ENCODE measurements around the gene DNAJC17.

DNAJC17 gene

DNA sequence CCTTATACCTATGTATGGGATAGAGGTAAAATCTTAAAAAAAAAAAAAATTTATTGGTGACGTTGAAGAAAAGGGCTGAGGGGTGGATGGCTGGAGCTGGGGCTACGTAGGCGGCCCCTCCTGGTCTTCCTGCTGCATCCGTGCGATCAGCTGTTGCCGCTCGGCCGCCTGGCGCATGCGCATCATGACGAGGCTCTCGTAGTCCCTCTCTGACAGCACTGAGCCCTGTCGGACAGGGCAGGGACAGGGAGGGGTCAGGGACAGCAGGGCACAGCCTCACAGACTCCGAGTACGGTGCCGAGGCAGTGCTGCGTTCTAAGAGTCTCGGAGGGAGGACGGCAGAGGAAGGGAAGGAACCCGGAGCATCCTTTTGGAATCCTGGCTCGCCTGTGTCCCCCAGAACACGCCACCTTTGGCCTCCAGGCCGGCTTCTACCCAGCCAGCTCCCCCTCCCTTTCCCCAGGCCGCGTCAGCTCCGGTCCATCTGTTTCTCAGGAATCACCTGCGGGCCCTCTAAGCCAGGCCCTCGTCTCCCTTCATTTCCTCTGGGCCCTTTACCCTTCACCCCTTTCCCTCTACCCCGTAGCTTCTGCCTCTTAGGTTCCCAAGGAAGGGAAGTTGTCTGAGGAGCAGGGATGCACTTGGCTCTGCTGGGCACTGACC, 39.3 kb downstream of the DNAJC17 start:
- Histone ChIP-seq H3K27me3 (ENCODE audit: insufficient read depth, low read depth, severe bottlenecking) (no peaks in the 10 kb centered on the region), H3K36me3 (peaks cover 15% of the 10 kb centered on the region), H3K27ac (peak overlapping the region; percentile 86), H3K4me3 (ENCODE audit: low read depth, low read length) (no peak overlapping the region), H3K9me3 (ENCODE audit: severe bottlenecking) (no peaks in the 10 kb centered on the region)
- DNase-seq, result peak; percentile 66
- TF ChIP-seq, protein P1, sequence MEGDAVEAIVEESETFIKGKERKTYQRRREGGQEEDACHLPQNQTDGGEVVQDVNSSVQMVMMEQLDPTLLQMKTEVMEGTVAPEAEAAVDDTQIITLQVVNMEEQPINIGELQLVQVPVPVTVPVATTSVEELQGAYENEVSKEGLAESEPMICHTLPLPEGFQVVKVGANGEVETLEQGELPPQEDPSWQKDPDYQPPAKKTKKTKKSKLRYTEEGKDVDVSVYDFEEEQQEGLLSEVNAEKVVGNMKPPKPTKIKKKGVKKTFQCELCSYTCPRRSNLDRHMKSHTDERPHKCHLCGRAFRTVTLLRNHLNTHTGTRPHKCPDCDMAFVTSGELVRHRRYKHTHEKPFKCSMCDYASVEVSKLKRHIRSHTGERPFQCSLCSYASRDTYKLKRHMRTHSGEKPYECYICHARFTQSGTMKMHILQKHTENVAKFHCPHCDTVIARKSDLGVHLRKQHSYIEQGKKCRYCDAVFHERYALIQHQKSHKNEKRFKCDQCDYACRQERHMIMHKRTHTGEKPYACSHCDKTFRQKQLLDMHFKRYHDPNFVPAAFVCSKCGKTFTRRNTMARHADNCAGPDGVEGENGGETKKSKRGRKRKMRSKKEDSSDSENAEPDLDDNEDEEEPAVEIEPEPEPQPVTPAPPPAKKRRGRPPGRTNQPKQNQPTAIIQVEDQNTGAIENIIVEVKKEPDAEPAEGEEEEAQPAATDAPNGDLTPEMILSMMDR (IDR thresholded peaks at IDR 0.05; ENCODE audit: low read depth, low read length), result no peak

DNA sequence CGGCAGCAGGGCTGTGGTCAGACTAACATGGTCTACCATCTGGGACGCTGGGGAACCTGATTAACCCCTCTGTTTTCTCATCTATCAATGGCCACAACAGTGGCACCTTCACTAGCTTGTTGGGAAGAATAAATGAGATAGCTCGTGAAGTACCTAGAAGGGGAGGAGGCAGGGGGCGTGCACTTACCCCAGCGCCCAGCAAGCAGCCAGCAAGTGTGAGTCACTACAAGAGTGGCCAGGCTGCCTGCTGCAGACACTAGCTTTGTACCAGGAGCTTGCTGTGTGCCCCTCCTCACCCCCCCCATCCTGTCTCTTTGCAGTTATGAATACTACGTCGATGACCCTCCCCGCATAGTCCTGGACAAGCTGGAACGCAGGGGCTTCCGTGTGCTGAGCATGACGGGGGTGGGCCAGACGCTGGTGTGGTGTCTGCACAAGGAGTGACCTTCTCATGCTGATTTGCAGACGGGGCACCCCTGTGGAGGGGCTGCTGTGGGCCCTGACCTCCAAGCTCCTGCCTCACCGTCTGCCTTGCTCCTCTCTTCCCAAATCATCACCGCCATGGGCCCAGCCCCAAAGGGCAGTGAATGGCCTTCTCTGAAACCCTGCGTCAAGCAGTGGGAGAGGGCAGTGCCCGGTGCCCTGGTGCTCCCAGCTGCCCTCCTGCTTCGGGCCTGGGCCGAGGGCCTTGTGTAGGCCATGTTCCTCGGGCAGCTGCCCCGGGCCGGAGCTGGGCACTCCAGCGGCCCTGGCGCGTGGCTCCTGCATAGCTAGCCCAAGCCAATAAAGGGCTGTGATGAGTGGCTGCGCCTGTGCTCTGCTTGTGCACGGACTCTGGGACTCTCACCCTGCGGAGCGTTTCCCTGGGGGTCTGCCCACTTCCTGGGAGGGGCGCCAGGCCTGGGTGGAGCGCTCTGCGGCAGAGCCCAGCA, 40.1 kb downstream of the DNAJC17 start:
- H3K9me3 ChIP-seq (ENCODE audit: severe bottlenecking), result no peaks in the 10 kb centered on the region
- peaks cover 15% of the 10 kb centered on the region for H3K36me3 ChIP-seq
- H3K27me3 ChIP-seq (ENCODE audit: insufficient read depth, low read depth, severe bottlenecking), result no peaks in the 10 kb centered on the region
- TF ChIP-seq, protein P1 (IDR thresholded peaks at IDR 0.05; ENCODE audit: low read depth, low read length), result no peak
- H3K4me3 ChIP-seq (ENCODE audit: low read depth, low read length), result no peak overlapping the region
- peak overlapping the region; percentile 86 for H3K27ac ChIP-seq
- no peak for DNase-seq

DNA sequence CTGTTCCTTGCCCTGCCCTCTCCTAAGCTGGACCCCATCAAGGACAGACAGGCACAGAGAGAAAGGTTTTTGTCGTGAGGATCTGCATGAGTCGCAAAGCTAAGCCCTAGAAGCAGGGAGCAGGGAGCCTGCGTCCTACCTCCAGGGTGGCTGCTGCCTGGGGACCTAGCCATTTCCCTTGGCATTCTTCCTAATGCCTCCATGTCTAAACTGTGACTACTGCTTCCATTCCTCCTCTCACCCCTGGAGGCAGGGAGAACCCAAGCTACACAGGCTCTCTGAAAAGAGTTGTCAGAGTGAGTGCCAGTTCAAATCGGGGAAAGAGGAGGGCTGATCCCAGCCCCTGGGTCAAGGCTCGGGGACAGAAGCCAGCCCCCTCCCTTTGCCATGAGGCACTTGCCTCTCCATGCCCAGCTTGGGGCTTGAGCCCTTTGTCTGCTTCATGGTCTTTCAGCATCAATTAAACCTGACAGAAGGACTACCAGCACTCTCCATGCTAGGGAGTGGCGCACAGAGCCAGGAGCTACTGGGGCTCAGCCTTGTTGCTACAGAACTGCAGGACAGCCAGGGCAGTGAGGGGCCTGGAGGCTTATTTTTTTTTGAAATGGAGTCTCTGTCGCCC, 41.0 kb downstream of the DNAJC17 start:
- TF ChIP-seq, protein P1 (IDR thresholded peaks at IDR 0.05; ENCODE audit: low read depth, low read length), result no peak
- H3K27me3 ChIP-seq (ENCODE audit: insufficient read depth, low read depth, severe bottlenecking), result no peaks in the 10 kb centered on the region
- H3K9me3 ChIP-seq (ENCODE audit: severe bottlenecking), result no peaks in the 10 kb centered on the region
- H3K36me3 ChIP-seq, result peaks cover 15% of the 10 kb centered on the region
- H3K27ac ChIP-seq, result peak overlapping the region; percentile 41
- no peak overlapping the region for H3K4me3 ChIP-seq (ENCODE audit: low read depth, low read length)
- no peak for DNase-seq

DNA sequence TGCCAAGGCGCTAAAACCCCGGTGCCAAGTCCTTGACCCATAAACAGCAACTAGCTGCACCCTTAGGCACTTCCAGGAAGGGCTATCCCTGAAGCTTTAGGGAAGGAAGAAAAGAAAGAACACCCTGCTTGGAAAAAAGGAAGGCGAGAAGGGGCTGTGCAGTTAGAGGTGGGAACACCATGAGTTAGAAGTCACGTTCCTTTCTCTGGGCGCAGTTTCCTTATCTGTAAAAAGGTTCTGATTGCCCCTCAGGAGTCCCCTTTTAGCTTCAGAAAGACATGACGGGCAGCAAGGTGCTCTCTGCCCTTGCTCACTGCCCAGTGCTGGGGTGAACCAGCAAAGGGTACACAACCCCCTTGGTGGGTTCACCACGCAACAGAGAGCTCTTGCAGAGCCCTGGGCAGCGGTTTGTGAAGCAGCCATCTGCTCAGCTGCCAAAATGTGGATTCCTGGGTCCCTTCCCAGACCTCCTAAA, 42.6 kb downstream of the DNAJC17 start:
- TF ChIP-seq, protein P1 (IDR thresholded peaks at IDR 0.05; ENCODE audit: low read depth, low read length), result no peak
- Histone ChIP-seq H3K4me3 (ENCODE audit: low read depth, low read length) (peak overlapping the region; percentile 68), H3K27ac (peak overlapping the region; percentile 87)

DNA sequence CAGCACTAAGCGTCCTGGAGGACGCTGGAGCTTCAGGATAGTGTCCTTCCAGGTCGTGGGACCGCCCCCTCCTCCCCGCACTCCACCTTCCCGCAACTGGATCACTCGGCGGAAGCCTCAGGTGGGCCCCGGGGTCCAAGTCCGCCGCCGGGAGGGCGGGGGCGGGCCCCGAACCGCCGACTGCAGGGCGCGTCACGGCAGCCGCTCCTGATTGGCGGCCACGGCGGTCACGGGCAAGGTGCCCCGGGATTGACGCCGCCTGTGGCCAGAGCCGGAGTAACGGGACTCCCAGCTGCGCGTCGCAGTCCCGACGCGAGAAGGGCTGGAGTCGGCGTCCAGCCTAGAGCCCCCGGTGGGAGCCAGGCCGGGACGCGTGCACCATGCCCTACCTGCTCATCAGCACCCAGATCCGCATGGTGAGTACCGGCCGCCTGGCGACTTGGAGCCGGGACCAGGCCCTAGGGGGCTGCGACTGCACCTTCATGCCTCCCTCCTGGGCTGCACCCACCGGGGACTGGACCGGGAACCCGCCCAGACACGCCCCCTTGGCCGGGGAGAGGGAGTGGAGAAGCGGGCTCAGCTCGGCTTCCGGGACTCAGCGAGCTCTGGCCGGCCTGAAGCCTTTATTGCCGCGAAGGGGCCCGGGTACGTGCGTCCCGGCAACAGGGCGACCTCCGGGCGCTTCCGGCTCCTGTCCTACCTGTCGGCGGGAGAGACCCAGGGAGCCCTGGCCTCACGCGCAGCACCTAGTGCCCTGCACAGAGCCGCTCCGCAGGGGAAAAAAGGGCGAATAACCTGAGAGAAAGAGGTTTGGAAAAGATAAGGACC, 43.3 kb downstream of the DNAJC17 start, which contains the start of gene GCHFR:
Gene GCHFR, plus strand, starts transcription at position 268 of the 828 bp plus-strand sequence. Its CDS starts 113 bp downstream, at position 381.
- Histone ChIP-seq H3K9me3 (ENCODE audit: severe bottlenecking) (no peaks in the 10 kb centered on the region), H3K27ac (peak within 1 kb of the TSS; percentile 87), H3K4me3 (ENCODE audit: low read depth, low read length) (peak within 1 kb of the TSS; percentile 68), H3K27me3 (ENCODE audit: insufficient read depth, low read depth, severe bottlenecking) (no peaks in the 10 kb centered on the region), H3K36me3 (peaks cover 15% of the 10 kb centered on the region)
- peak; percentile 87 for DNase-seq
- TF ChIP-seq, protein P1 (IDR thresholded peaks at IDR 0.05; ENCODE audit: low read depth, low read length), result peak; percentile 55

More for the DNA sequence above, 42.6 kb downstream of the DNAJC17 start:
- H3K36me3 ChIP-seq, result peaks cover 15% of the 10 kb centered on the region
- no peaks in the 10 kb centered on the region for H3K27me3 ChIP-seq (ENCODE audit: insufficient read depth, low read depth, severe bottlenecking)
- H3K9me3 ChIP-seq (ENCODE audit: severe bottlenecking), result no peaks in the 10 kb centered on the region
- no peak for DNase-seq
